ENCODE measurements around the gene CHMP4B.

Gene CHMP4B

DNA sequence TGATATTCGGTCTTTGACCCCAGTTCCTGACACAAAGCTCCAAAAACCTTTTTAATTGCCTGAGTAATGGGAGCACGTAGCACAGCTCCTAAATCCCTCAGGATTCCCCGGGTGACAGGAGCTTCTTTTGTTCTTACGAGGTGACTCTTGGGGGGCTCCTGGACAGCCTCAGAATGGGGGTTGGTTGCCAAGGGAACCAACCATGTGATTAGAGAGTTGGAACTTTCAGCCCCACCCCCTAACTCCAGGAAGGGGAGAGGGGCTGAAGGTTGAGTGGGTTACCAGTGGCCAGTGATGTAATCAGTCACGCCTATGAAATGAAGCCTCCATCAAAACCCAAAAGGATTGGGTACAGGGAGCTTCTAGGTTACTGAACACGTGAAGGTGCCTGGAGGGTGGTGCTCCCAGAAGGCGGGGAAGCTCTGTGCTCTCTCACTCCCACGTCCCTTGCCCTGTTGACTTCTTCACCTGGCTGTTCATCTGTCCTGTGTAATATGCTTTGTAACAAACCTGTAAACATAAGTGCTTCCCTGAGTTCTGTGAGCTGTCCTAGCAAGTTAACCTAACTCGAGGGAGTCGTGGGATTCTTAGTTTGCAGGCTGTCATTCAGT, 89.5 kb downstream of the CHMP4B start:
- no peak for DNase-seq (ENCODE audit: low spot score)

- DNase-seq (ENCODE audit: low spot score), result no peak
These were observed 90.0 kb downstream of the CHMP4B start for GRCh38 chr20:33901132-33901523.

- no peak for DNase-seq (ENCODE audit: low spot score)
These were observed 90.9 kb downstream of the CHMP4B start for GRCh38 chr20:33902011-33902410.

Measured in HuH-7.5 (cell line).